PC-3 (cell line): ENCODE measurements around the gene ELP5.

Experiments used
- CTCF ChIP-seq: fragments of 300-600 bp; sonication (generic); conservative IDR thresholded peaks from 2 replicates; pipeline ENCODE4 v1.5.1; 2017; ENCODE audit warnings: antibody characterized with exemption, low read depth, mild to moderate bottlenecking, low read length
- EZH2 ChIP-seq: fragments of 300-600 bp; sonication (generic); IDR thresholded peaks from one replicate; pipeline ENCODE4 v1.6.1; 2017; ENCODE audit warnings: antibody characterized with exemption, mild to moderate bottlenecking, low read length; ENCODE audit not compliant: unreplicated experiment
- EZH2phosphoT487 ChIP-seq: fragments of 300-600 bp; sonication (generic); IDR thresholded peaks from 2 replicates; pipeline ENCODE4 v1.6.1; 2018; ENCODE audit warnings: mild to moderate bottlenecking, antibody characterized with exemption, low read length, borderline replicate concordance

GRCh38 chr17:7251661-7252175 is 297 bp upstream of the ELP5 start, which contains the start of gene CTDNEP1:
- TF ChIP-seq CTCF (no peak), EZH2 (no peak), EZH2phosphoT487 (no peak)
